Stimulated activated naive CD4-positive, alpha-beta T cell treated with Interleukin-2 at 50 U/mL for 16 hours (primary cell): ENCODE measurements around the gene PLXNB2.
"Not testable (repeated sequence)": the region's sequence is repeated elsewhere in the genome, so short reads cannot be mapped to it uniquely, and the experiment has no call there.

Experiments used
- DNase-seq: peaks from one replicate; lab custom pipeline; 2025; lab: John Stamatoyannopoulos, UW

PLXNB2 gene

DNA sequence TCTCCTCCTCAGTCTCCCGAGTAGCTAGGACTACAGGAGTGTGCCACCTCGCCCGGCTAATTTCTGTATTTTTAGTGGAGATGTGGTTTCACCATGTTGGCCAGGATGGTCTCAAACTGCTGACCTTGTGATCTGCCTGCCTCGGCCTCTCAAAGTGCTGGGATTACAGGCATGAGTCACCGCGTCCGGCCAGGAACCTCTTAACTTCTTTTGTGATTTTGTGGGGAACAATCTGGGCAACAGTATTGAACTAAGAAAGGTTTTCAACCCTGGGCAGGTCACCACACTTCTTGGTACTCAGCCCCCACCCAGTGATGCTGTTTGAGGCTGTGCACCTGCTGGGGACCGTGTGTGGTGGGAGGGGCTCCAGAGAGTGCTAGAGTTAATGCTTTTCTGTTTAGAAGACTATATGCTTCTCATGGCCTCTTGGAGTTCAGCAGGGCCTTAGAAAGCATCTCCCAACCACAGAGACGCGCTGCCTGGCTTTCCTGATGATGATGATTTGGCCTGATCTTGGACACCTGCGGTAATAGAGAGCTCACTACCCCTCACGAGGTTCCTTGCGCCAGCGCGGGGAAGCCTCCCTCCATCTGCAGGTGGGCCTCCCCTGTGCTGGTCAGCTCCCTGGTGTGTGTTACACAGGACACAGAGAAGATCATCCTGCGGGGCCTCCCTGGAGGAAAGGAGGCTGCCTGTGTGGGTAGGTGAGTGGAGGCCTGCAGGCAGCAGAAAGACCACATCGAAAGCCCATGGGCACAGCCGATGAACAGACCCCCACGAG, 18.2 kb upstream of the PLXNB2 start:
- no peak for DNase-seq

DNA sequence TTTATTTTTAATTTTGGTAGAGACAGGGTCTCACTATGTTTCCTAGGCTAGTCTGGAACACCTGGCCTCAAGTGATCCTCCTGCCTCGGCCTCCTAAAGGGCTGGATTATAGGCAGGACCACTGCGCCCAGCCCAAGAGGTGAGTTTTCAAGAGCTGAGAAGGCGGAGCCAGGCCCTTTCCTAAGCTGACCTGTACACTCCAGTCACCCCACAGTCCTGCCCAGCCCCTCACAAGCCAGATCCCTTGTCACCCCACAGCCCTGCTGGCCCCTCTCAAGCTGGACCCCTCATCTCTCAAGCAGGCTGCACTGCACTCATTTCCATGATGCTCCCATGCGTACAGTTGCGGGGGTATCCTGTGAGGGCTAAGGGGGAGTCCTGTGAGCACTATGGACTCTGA, 16.5 kb upstream of the PLXNB2 start:
- DNase-seq, result no peak

DNA sequence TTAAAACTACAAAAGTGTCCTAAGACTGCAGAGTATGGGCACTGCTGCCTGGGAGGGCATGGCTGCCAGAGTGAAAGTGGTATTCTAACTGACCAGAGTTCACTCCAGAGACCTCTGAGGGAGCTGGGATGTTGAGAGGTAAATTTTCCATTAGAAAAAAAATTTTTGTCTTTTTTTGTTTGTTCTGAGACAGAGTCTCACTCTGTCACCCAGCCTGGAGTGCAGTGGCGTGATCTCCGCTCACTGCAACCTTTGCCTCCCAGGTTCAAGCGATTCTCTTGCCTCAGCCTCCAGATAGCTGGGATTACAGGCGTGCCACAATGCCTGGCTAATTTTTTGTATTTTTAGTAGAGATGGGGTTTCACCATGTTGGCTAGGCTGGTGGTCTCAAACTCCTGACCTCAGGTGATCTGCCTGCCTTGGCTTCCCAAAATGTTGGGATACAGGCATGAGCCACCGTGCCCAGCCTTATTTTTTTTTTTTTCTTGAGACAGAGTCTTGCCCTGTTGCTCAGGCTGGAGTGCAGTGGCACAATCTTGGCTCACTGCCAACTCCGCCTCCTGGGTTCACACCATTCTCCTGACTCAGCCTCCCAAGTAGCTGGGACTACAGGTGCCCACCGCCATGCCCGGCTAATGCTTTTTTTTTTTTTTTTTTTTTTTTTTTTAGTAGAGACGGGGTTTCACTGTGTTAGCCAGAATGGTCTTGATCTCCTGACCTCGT, 15.1 kb upstream of the PLXNB2 start:
- DNase-seq, result not testable (repeated sequence)

DNA sequence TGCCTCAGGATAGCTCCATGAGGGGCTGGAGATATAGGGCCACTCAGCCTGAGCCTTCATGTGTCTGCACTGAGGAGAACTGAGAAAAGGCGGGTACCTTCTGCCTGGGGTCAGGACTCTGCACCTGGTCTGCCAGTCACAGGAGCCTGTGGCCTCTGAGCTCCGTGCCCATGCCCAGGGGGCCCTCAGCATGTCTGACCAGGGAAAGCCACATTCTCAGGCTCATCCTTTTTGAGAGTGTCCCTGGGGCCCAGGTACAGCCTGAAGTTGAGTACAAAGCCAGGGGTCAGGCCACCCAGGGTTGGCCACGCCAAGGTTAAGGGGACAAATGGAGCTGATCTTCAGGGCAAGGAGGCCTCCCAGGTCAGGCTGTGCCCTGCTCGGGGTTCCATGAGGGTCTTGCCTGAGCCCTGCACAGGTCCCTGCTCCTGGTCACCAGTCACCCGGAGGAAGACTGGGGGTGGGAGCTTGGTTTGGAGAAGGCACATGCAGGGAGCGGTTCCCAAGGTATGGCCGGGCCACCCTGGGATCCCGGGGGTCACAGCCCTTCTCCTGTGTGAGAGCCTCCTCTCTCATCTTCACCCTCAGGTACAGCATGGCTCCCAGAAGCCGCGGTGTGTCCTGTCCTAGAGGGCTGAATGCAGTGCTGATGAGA, 13.4 kb upstream of the PLXNB2 start:
- DNase-seq, result no peak

DNA sequence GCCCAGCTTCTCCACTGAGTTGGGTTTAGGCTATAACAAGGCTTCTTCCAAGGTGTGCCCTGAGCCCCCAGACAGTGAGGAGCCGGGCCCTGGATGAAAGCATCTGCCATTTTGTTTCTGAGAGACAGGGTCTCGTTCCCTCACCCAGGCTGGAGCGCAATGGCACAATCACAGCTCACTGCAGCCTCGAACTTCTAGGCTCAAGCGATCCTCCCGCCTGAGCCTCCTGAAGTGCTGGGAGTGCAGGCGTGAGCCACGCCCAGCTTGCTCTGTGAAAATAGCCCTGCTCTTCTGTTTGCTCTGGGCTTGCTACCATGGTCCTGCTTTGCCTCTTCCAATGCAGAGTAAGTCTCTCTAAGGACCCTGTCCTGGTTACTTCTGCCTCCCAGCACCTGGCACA, 12.7 kb upstream of the PLXNB2 start:
- no peak for DNase-seq

DNA sequence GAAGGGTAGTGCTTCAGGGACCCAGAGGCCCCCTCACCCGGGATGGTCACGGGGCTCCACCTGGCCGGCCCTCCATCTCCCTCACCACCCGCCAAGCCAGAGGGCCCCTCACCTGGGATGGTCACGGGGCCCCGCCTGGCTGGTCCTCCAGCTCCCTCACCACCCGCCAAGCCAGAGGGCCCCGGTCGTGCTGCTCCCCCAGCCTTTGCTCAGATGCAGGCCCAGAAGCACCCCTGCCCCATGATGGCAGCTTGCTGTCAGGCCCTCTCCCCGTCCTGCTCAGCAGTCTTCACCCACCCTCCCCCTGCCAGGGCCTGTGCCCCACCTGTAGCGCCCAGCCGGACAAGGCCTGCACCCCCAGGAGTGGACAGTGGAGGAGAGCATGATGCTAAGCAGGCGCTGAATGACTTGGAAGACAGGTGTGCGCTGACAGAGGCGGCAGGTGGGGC, 12.1 kb upstream of the PLXNB2 start:
- DNase-seq, result no peak

DNA sequence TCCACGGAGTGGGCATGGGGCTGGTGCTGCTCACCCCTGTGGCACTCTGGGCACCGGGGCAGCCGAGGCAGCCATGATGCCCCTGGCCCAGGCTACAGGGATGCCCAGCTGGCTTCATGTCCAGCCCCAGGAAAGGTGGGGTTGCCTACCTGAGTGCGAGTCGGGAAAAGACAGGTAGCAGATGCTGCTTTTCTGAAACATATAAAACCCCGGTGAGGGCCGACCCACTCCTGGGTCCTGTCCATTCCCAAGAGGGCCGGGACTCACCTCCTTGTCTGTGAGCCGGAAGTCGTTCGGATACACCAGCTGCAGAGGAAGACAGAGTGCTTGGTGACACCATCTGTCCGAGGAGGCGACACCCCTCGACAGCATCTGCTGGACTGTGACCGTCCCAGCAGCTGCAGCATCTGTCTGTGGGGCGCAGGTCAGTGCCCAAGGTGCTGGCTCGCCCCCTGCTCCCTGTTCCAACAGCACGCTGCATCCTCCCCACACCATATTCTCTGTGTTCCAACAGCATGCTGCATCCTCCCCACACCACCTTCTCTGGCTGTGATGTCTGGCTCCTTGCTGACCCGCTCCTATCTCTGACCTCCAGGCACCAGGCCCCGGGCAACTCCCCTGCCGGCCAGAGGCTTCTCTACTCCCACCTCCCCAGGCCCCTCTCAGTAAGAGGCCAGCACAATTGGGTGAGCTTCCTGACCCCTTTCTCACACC, 11.4 kb upstream of the PLXNB2 start:
- DNase-seq, result no peak

GRCh38 chr22:50318356-50318697, 10.9 kb upstream of the PLXNB2 start:
- DNase-seq, result no peak

GRCh38 chr22:50317674-50318073, 10.2 kb upstream of the PLXNB2 start:
- no peak for DNase-seq

GRCh38 chr22:50317178-50317577, 9.7 kb upstream of the PLXNB2 start:
- no peak for DNase-seq

- no peak for DNase-seq
Observed at GRCh38 chr22:50316114-50317065, 8.9 kb upstream of the PLXNB2 start.

DNA sequence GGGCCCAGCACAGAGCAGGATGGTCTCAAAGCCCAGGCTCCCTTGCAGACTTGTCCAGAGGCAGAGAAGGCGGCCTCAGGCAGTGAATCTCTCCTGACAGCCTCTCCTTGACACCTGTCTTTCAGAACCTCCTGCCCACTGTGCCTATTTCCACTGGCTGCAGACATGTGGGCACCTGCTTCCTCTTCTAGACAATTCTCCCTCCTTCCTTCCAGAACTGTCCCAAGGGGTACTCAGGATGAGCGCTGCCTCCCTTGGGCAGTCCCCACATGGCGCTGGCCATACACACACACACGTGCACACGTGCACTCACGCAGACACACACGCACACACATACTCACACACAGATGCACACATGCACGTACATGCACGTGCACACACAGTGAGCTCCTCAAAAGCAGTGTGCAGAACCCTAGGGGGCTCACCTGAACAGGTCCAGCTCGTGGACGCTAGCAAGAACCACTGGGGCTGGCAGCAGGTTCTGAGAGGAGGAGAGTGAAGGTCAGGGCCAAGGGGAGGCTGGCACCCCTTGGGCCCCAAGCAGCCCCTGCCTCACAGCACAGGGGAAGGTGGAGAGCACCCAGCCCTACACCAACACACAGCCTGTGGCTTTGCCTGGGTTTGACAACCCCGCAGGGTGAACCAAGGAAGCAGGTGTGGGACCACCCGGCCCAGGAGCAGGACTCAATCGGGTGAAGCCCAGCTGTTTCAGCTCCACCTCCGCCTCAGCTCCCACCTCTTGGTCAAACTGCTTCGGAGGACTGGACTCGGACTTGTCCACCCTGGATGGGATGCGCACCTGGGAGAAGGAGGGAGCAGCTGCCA, 8.1 kb upstream of the PLXNB2 start:
- DNase-seq, result no peak

- DNase-seq, result peak; percentile 70
Observed at GRCh38 chr22:50314455-50315288, 7.2 kb upstream of the PLXNB2 start.

- no peak for DNase-seq
Observed at GRCh38 chr22:50314081-50314454, 6.6 kb upstream of the PLXNB2 start.

DNA sequence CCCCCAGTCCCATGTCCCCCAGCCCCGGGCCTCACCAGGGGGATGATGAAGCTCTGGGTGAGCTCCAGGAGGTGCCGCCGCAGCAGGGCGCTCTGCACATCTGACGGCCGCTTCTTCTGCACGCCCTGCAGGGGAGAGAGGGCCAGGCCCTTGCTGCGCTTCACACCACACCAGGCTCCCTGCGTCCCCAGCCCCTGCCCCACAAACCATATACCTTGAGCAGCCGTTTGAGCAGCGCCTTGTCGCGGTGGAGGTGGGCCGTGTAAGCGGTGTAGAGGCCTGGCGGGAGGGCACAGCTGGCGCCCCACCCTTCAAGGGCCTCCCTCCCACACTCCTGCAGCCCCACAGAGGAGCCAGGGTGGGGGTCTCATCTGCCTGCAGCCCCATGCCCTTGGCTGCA, 6.2 kb upstream of the PLXNB2 start:
- no peak for DNase-seq

GRCh38 chr22:50313021-50313420, 5.6 kb upstream of the PLXNB2 start:
- no peak for DNase-seq

DNA sequence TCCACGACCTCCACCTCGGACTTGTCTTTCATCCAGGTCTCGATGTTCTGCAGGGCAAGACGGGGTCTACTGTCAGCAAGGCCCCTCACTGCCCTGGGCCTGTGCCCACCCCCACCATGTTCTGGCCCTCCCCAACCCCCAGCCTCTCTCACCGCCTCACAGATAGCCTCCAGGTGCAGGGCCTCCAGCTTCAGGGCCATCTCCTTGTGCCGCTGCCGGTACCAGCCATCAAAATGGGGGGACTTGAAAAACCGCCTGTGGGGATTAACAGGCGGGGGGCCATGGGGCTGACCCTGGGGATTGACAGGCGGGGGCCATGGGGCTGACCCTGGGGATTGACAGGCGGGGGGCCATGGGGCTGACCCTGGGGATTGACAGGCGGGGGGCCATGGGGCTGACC, 4.9 kb upstream of the PLXNB2 start:
- no peak for DNase-seq

GRCh38 chr22:50311606-50312351, 4.3 kb upstream of the PLXNB2 start:
- DNase-seq, result no peak

- no peak for DNase-seq
Observed at GRCh38 chr22:50310949-50311444, 3.6 kb upstream of the PLXNB2 start.
